Endothelial cell of umbilical vein (primary cell): Measurements from ENCODE around the gene FARP1.

Experiments used
- EZH2 ChIP-seq: IDR thresholded peaks from 2 replicates; pipeline ENCODE4 v1.6.1; 2012; ENCODE audit warnings: borderline replicate concordance, low read depth, mild to moderate bottlenecking, moderate library complexity, low read length, inconsistent platforms; ENCODE audit not compliant: severe bottlenecking
- FOS ChIP-seq: IDR thresholded peaks from 2 replicates; pipeline ENCODE4 v1.6.1; 2011; ENCODE audit warnings: mild to moderate bottlenecking, low read length, moderate library complexity, borderline replicate concordance; ENCODE audit not compliant: insufficient read depth
- MYC ChIP-seq: IDR thresholded peaks from one replicate; pipeline ENCODE4 v1.6.1; 2011; ENCODE audit warnings: mild to moderate bottlenecking, low read depth, low read length
- POLR2A ChIP-seq: IDR thresholded peaks from 2 replicates; pipeline ENCODE4 v1.6.1; 2012; ENCODE audit warnings: low read depth, mild to moderate bottlenecking, control low read depth, low read length
- POLR2AphosphoS5 ChIP-seq: IDR thresholded peaks from 2 replicates; pipeline ENCODE4 v1.6.1; 2012; ENCODE audit warnings: low read depth, mild to moderate bottlenecking, control low read depth, low read length, moderate library complexity; ENCODE audit not compliant: insufficient read depth
- TF ChIP-seq, protein P1 (sequence below), 2 donors: IDR thresholded peaks; 1 replicate in 1 of 2; 2 replicates in 1 of 2; pipeline ENCODE4 v1.5.1; 2011; ENCODE audit warnings: low read length in 2 of 2, mild to moderate bottlenecking in 2 of 2, moderate library complexity in 2 of 2, control low read depth in 1 of 2, inconsistent platforms in 1 of 2, low read depth in 1 of 2; ENCODE audit not compliant: insufficient read depth in 1 of 2; ENCODE audit errors: extremely low read depth in 1 of 2

GRCh38 chr13:98267080-98267912 is 124.4 kb downstream of the FARP1 start:
- TF ChIP-seq, protein P1, sequence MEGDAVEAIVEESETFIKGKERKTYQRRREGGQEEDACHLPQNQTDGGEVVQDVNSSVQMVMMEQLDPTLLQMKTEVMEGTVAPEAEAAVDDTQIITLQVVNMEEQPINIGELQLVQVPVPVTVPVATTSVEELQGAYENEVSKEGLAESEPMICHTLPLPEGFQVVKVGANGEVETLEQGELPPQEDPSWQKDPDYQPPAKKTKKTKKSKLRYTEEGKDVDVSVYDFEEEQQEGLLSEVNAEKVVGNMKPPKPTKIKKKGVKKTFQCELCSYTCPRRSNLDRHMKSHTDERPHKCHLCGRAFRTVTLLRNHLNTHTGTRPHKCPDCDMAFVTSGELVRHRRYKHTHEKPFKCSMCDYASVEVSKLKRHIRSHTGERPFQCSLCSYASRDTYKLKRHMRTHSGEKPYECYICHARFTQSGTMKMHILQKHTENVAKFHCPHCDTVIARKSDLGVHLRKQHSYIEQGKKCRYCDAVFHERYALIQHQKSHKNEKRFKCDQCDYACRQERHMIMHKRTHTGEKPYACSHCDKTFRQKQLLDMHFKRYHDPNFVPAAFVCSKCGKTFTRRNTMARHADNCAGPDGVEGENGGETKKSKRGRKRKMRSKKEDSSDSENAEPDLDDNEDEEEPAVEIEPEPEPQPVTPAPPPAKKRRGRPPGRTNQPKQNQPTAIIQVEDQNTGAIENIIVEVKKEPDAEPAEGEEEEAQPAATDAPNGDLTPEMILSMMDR (IDR thresholded peaks at IDR 0.05; ENCODE audit: extremely low read depth in 1 of 2, insufficient read depth in 1 of 2, low read depth in 1 of 2, low read length in 2 of 2), result no peak
- TF ChIP-seq EZH2 (no peak), POLR2A (no peak), POLR2AphosphoS5 (no peak), FOS (no peak), MYC (no peak)
